ENCODE measurements around the gene MYO10. TPM values are rescaled to one million over a fixed set of nuclear protein-coding genes. Genes with fewer than 3 reads are reported as not detected.
"Not testable (repeated sequence)": the region's sequence is repeated elsewhere in the genome, so short reads cannot be mapped to it uniquely, and the experiment has no call there.

Gene MYO10
- total RNA-seq, 1 donor from 2014 or later: 67.0 TPM

- ATAC-seq (no peak), DNase-seq (no peak)
- Histone ChIP-seq H3K4me3 (no peak overlapping the region), H3K9me3 (no peaks in the 10 kb centered on the region), H3K4me1 (no peaks in the 10 kb centered on the region), H3K27me3 (no peaks in the 10 kb centered on the region), H3K36me3 (peaks cover 88% of the 10 kb centered on the region), H3K27ac (no peak overlapping the region)
- intact Hi-C loops (cut with DNase I): no loop called here
- no peak for TF ChIP-seq CTCF (IDR thresholded peaks at IDR 0.05)
Observed at GRCh38 chr5:16763211-16763610, 172.9 kb downstream of the MYO10 start.

- no peaks in the 10 kb centered on the region for H3K4me1 ChIP-seq
- no peak for TF ChIP-seq CTCF (IDR thresholded peaks at IDR 0.05)
- H3K36me3 ChIP-seq: peaks cover 81% of the 10 kb centered on the region
- H3K27me3 ChIP-seq: no peaks in the 10 kb centered on the region
- no peak overlapping the region for H3K27ac ChIP-seq
- H3K9me3 ChIP-seq: no peaks in the 10 kb centered on the region
- intact Hi-C loops (cut with DNase I): no loop called here
- ATAC-seq (peak; percentile 30), DNase-seq (no peak)
- H3K4me3 ChIP-seq: no peak overlapping the region
Observed at GRCh38 chr5:16759147-16759773, 176.8 kb downstream of the MYO10 start.

GRCh38 chr5:16757989-16758501, 178.0 kb downstream of the MYO10 start:
- Histone ChIP-seq H3K4me1 (no peaks in the 10 kb centered on the region), H3K4me3 (no peak overlapping the region), H3K27me3 (no peaks in the 10 kb centered on the region), H3K27ac (no peak overlapping the region), H3K36me3 (peaks cover 76% of the 10 kb centered on the region), H3K9me3 (no peaks in the 10 kb centered on the region)
- no peak for TF ChIP-seq CTCF (IDR thresholded peaks at IDR 0.05)
- no peak for ATAC-seq
- no peak for DNase-seq
- intact Hi-C loops (cut with DNase I): no loop called here

- H3K27me3 ChIP-seq; H3K9me3 ChIP-seq; H3K27ac ChIP-seq; H3K4me3 ChIP-seq; intact Hi-C loops (cut with DNase I); DNase-seq; ATAC-seq; H3K4me1 ChIP-seq: not testable (repeated sequence)
- H3K36me3 ChIP-seq: peaks cover 71% of the 10 kb centered on the region
Observed at GRCh38 chr5:16757577-16757976, 178.5 kb downstream of the MYO10 start.

GRCh38 chr5:16757146-16757545, 178.9 kb downstream of the MYO10 start:
- Histone ChIP-seq H3K4me1 (no peaks in the 10 kb centered on the region), H3K36me3 (peaks cover 67% of the 10 kb centered on the region), H3K27ac (no peak overlapping the region), H3K27me3 (no peaks in the 10 kb centered on the region), H3K9me3 (no peaks in the 10 kb centered on the region), H3K4me3 (no peak overlapping the region)
- TF ChIP-seq CTCF (IDR thresholded peaks at IDR 0.05): no peak
- ATAC-seq: no peak
- intact Hi-C loops (cut with DNase I): no loop called here
- DNase-seq: no peak

GRCh38 chr5:16756692-16757091, 179.4 kb downstream of the MYO10 start:
- peaks cover 62% of the 10 kb centered on the region for H3K36me3 ChIP-seq
- no peaks in the 10 kb centered on the region for H3K4me1 ChIP-seq
- intact Hi-C loops (cut with DNase I): no loop called here
- no peaks in the 10 kb centered on the region for H3K9me3 ChIP-seq
- TF ChIP-seq CTCF (IDR thresholded peaks at IDR 0.05): no peak
- no peak overlapping the region for H3K27ac ChIP-seq
- no peak overlapping the region for H3K4me3 ChIP-seq
- H3K27me3 ChIP-seq: no peaks in the 10 kb centered on the region
- DNase-seq: no peak
- ATAC-seq: no peak
